SH-SY5Y (cell line): Measurements from ENCODE around the gene MGA.

Source experiments
- GATA2 ChIP-seq: IDR thresholded peaks from 2 replicates; pipeline ENCODE4 v1.6.1; 2011; ENCODE audit warnings: mild to moderate bottlenecking, low read depth, low read length
- GATA3 ChIP-seq: IDR thresholded peaks from 2 replicates; pipeline ENCODE4 v1.6.1; 2011; ENCODE audit warnings: low read depth, mild to moderate bottlenecking, low read length, moderate library complexity

- TF ChIP-seq GATA2 (no peak), GATA3 (no peak)
These were observed 117.3 kb downstream of the MGA start for GRCh38 chr15:41777421-41777973.
